GM19025 (cell line): ENCODE data around the gene MCM3AP.
"Not testable (repeated sequence)": the region's sequence is repeated elsewhere in the genome, so short reads cannot be mapped to it uniquely, and the experiment has no call there.

Experiments used
- ATAC-seq: cut with Tn5 transposase; IDR thresholded peaks from one replicate; pipeline ENCODE4 v1.9.1; 2021; ENCODE audit warnings: mild to moderate bottlenecking, low read depth, moderate library complexity; ENCODE audit not compliant: unreplicated experiment

The MCM3AP gene

GRCh38 chr21:46246345-46246744 is 39.1 kb downstream of the MCM3AP start:
- no peak for ATAC-seq

GRCh38 chr21:46245213-46245915 is 40.0 kb downstream of the MCM3AP start:
- no peak for ATAC-seq

- ATAC-seq: no peak
Observed at GRCh38 chr21:46244602-46245001, 40.8 kb downstream of the MCM3AP start.

- no peak for ATAC-seq
Observed at GRCh38 chr21:46243960-46244361, 41.5 kb downstream of the MCM3AP start.

GRCh38 chr21:46243325-46243724 is 42.1 kb downstream of the MCM3AP start:
- ATAC-seq: no peak

GRCh38 chr21:46241577-46241976 is 43.8 kb downstream of the MCM3AP start:
- not testable (repeated sequence) for ATAC-seq

- ATAC-seq: no peak
Observed at GRCh38 chr21:46239817-46240325, 45.5 kb downstream of the MCM3AP start.

GRCh38 chr21:46237474-46237873 is 47.9 kb downstream of the MCM3AP start:
- no peak for ATAC-seq

- no peak for ATAC-seq
Observed at GRCh38 chr21:46234436-46234950, 50.9 kb downstream of the MCM3AP start.

GRCh38 chr21:46229923-46230260 is 55.5 kb downstream of the MCM3AP start:
- no peak for ATAC-seq

- peak; percentile 16 for ATAC-seq
Observed at GRCh38 chr21:46229133-46229922, 56.1 kb downstream of the MCM3AP start.

GRCh38 chr21:46228345-46229051 is 56.9 kb downstream of the MCM3AP start, which contains the start of gene LSS:
Gene LSS (minus strand): TSS chr21:46228774. CDS start chr21:46228745, 29 bp downstream.
- peak; percentile 82 for ATAC-seq

GRCh38 chr21:46227811-46228344 is 57.5 kb downstream of the MCM3AP start:
- ATAC-seq: no peak

GRCh38 chr21:46226920-46227599 is 58.4 kb downstream of the MCM3AP start:
- no peak for ATAC-seq

- no peak for ATAC-seq
Observed at GRCh38 chr21:46226146-46226545, 59.3 kb downstream of the MCM3AP start.

GRCh38 chr21:46223661-46224060 is 61.8 kb downstream of the MCM3AP start:
- ATAC-seq: not testable (repeated sequence)

GRCh38 chr21:46223217-46223616 is 62.2 kb downstream of the MCM3AP start:
- no peak for ATAC-seq

- ATAC-seq: no peak
Observed at GRCh38 chr21:46222436-46223116, 62.8 kb downstream of the MCM3AP start.

- ATAC-seq: no peak
Observed at GRCh38 chr21:46221664-46222435, 63.6 kb downstream of the MCM3AP start.
